ENCODE measurements around the gene IMMP2L. TPM values are rescaled to one million over a fixed set of nuclear protein-coding genes. Genes with fewer than 3 reads are reported as not detected.
A peak's percentile ranks its signal among the peaks of the same experiment; 100 is the strongest.
"Not testable (repeated sequence)": the region's sequence is repeated elsewhere in the genome, so short reads cannot be mapped to it uniquely, and the experiment has no call there.

The IMMP2L gene
- total RNA-seq, 2 experiments from 2014 or later = 10.2 to 12.8 TPM

DNA sequence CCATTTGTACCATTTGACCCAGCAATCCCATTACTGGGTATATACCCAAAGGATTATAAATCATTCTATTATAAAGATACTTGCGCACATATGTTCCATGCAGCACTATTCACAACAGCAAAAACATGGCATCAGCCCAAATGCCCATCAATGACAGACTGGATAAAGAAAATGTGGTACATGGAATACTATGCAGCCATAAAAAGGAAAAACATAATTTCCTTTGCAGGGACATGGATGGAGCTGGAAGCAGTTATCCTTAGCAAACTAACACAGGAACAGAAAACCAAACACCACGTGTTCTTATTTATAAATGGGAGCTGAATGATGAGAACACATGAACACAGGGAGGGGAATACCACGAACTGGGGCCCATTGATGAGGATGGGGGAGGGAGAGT is 310.9 kb downstream of the IMMP2L start:
- peaks cover 12% of the 10 kb centered on the region for H3K9me3 Mint-ChIP-seq
- H3K27ac Mint-ChIP-seq; DNase-seq; H3K27me3 Mint-ChIP-seq; H3K4me1 Mint-ChIP-seq; ATAC-seq (ENCODE audit: low read depth); POLR2A ChIA-PET; H3K4me3 Mint-ChIP-seq; H3K36me3 Mint-ChIP-seq: not testable (repeated sequence)

DNA sequence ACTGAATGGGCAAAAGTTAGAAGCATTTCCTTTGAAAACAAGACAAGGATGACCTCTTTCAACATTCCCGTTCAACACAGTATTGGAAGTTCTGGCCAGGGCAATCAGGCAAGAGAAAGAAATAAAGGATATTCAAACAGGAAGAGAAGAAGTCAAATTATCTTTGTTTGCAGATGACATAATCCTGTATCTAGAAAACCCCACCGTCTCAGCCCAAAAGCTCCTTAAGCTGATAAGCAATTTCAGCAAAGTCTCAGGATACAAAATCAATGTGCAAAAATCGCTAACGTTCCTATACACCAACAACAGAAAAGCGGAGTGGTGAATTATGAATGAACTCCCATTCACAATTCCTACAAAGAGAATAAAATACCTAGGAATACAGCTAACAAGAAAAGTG is 312.5 kb downstream of the IMMP2L start:
- ATAC-seq (ENCODE audit: low read depth); H3K27ac Mint-ChIP-seq; H3K4me1 Mint-ChIP-seq; H3K36me3 Mint-ChIP-seq; POLR2A ChIA-PET; H3K4me3 Mint-ChIP-seq; H3K27me3 Mint-ChIP-seq; DNase-seq: not testable (repeated sequence)
- peaks cover 12% of the 10 kb centered on the region for H3K9me3 Mint-ChIP-seq

DNA sequence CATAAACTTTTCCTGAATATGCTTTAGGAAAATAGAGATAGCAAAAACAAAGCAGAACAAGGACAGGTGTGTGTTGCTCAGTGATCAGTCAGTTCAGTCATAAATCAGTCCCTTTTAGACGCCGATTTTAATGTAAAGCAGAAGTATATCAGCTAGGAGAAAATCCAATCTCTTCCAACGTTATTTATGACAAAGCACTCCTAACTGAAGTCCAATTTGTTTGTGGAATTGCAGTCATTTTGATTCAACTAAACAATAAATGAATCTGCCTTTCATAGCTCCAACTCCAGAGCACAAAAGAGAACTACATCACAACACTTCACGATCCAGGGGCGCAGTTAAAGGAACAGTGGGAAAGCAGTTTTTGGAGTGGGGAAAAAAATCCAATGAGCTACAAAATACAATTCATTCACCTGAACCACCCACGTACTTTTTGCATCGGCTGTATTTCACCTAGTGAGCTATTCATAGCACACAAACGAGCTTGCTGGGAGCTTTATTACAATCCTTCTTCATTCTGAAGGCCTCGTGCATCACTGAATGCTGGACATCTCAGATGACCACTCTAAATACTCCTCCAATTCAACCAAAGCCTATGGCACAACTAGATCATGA is 320.0 kb downstream of the IMMP2L start:
- Mint-ChIP-seq H3K4me3 (no peak overlapping the region), H3K4me1 (peaks cover 5% of the 10 kb centered on the region), H3K27me3 (no peaks in the 10 kb centered on the region), H3K9me3 (no peaks in the 10 kb centered on the region), H3K27ac (no peak overlapping the region), H3K36me3 (no peaks in the 10 kb centered on the region)
- no peak for ATAC-seq (ENCODE audit: low read depth)
- no peak for DNase-seq
- POLR2A ChIA-PET = no interaction called here

DNA sequence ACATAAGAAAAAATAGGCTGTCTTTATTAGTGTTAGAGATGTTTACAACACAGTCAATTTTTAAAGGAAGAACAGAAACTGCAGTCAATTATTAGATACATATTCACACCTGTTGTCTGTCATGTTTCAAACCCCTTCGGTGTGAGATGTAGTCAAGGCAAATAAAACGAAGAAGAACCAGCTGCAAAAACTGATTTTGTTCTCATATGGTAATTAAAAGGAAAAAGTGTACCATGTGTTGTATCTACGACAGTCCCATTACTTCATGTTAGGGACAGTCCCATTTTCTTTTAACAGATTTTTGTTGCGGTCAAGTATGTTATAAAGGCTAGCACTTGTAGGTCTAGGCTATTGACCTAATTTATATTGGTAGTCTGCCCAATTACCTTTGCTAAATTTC is 321.9 kb downstream of the IMMP2L start:
- ATAC-seq (ENCODE audit: low read depth) = no peak
- peaks cover 4% of the 10 kb centered on the region for H3K36me3 Mint-ChIP-seq
- H3K27me3 Mint-ChIP-seq = no peaks in the 10 kb centered on the region
- peaks cover 3% of the 10 kb centered on the region for H3K9me3 Mint-ChIP-seq
- no peak overlapping the region for H3K4me3 Mint-ChIP-seq
- POLR2A ChIA-PET = no interaction called here
- no peak for DNase-seq
- peaks cover 5% of the 10 kb centered on the region for H3K4me1 Mint-ChIP-seq
- no peak overlapping the region for H3K27ac Mint-ChIP-seq

DNA sequence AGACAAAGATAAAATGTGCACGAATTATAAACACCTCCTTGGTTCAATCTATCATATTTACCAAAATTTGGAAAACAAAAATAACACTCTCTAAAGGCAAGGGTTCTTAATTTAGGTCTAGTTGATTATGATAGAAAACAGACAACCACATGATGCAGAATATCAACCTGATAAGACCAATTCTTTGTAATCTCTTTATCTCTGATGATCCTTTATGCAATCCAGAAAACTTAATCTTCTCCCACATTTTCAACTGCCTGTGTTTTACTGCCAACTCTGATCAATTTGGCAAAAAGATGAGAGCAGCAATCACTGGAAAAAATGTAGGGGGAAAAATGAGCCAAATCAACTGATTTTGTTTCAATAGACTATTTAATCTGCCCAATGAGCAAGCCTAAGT is 322.9 kb downstream of the IMMP2L start:
- POLR2A ChIA-PET = no interaction called here
- peaks cover 3% of the 10 kb centered on the region for H3K9me3 Mint-ChIP-seq
- peaks cover 5% of the 10 kb centered on the region for H3K36me3 Mint-ChIP-seq
- no peaks in the 10 kb centered on the region for H3K27me3 Mint-ChIP-seq
- peaks cover 5% of the 10 kb centered on the region for H3K4me1 Mint-ChIP-seq
- H3K4me3 Mint-ChIP-seq = no peak overlapping the region
- no peak overlapping the region for H3K27ac Mint-ChIP-seq
- ATAC-seq (ENCODE audit: low read depth) = no peak
- DNase-seq = no peak

DNA sequence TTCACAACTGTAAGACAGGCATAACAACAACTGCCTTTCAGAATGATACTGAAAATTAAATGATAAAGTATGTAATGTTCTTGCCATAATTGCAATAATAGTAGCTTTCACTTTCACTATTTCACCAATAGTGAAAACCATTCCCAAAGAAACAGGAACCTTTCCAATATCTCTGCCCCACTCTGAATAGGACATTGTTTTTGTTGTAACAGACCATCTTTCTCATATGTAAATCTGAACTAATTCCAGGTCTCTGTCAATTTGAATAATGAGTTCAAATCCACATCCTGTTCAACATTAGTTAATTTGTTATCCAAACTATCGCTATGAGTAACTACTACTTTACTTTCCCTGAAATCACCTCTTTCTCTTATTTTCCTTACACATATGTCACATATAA is 323.4 kb downstream of the IMMP2L start:
- Mint-ChIP-seq H3K9me3 (peaks cover 3% of the 10 kb centered on the region), H3K4me3 (peak overlapping the region; percentile 11), H3K4me1 (peaks cover 5% of the 10 kb centered on the region), H3K36me3 (peaks cover 5% of the 10 kb centered on the region), H3K27ac (no peak overlapping the region), H3K27me3 (no peaks in the 10 kb centered on the region)
- POLR2A ChIA-PET = no interaction called here
- ATAC-seq (ENCODE audit: low read depth) (no peak), DNase-seq (no peak)

DNA sequence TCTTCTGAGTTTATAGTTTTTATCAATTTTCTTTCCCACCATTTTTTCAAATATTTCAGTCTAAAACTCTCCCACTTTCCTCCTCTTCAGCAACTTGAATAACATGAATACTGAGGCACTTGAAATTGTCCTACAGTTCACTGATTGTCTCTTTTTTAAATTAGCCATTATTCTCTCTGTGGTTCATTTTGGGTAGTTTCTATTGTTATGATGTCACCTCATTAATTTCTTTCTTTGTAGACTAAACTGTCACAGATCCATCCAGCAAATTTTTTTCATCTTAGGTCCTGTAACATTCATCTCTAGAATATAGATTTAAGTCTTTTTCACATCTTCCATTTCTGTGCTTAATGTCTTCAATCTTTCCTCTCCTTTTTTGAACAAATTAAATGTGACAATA is 326.6 kb downstream of the IMMP2L start:
- no peak overlapping the region for H3K4me3 Mint-ChIP-seq
- no peak overlapping the region for H3K27ac Mint-ChIP-seq
- H3K4me1 Mint-ChIP-seq = peaks cover 11% of the 10 kb centered on the region
- H3K27me3 Mint-ChIP-seq = no peaks in the 10 kb centered on the region
- POLR2A ChIA-PET = no interaction called here
- no peak for ATAC-seq (ENCODE audit: low read depth)
- H3K9me3 Mint-ChIP-seq = peaks cover 3% of the 10 kb centered on the region
- no peak for DNase-seq
- peaks cover 5% of the 10 kb centered on the region for H3K36me3 Mint-ChIP-seq

DNA sequence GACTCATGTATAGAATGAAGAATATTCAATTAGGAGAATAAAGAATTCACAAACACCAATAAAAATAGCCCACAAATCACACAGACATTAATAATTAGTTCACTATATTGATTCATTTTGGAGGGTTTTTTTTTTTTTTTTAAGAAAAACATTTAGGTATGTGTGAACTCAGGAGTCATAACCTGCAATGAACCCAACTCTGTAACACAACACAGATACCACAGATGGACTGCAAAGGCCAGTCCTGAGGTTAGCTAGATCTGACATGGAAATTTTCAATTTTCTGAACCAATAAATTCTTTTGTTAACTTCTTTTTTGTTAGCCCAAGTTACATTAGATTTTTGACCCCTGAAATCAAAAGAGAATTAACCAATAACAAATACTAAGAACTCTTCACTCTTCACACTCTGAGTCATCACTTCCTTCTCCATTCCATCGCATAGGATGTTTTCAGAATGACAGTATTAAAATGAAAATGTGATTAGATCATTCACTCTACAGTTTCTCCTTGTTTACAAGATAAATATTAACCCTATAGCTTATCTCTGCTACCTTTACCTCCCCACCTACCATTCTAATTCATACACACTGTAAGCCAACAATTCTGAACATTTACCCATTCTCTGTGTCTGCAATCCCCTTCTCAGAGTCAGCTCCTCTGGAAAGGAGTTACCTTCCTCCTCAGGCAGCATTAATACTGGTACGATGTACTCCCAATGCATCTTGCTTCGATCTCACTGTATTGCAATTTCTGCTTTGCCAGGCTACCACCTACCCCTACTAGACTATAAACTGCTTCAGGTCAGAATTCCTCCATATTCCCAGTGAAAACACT is 329.8 kb downstream of the IMMP2L start:
- DNase-seq (no peak), ATAC-seq (ENCODE audit: low read depth) (peak; percentile 61)
- peaks cover 5% of the 10 kb centered on the region for H3K36me3 Mint-ChIP-seq
- H3K9me3 Mint-ChIP-seq = peaks cover 4% of the 10 kb centered on the region
- POLR2A ChIA-PET = no interaction called here
- peaks cover 8% of the 10 kb centered on the region for H3K4me1 Mint-ChIP-seq
- H3K27me3 Mint-ChIP-seq = no peaks in the 10 kb centered on the region
- H3K4me3 Mint-ChIP-seq = no peak overlapping the region
- no peak overlapping the region for H3K27ac Mint-ChIP-seq

DNA sequence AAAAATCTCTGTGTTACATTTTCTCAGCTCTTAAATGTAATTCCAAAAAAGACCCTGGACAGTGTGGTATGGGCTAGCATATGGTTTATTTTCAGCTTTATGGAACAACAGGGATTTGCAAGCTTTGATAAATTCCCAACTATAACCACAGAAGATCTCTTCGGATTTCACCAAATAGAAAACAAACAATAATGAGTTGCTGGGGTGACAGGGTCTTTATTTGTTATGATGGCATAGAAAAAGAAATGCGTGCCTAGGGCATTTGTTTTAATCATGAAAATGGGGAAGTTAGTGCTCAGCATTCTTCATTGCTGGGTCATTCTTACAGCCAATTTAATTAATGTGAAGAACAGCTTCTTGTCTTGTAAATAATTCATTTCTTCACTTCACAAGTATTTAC is 332.4 kb downstream of the IMMP2L start:
- DNase-seq (no peak), ATAC-seq (ENCODE audit: low read depth) (no peak)
- H3K4me3 Mint-ChIP-seq = no peak overlapping the region
- POLR2A ChIA-PET = no interaction called here
- H3K36me3 Mint-ChIP-seq = no peaks in the 10 kb centered on the region
- H3K27me3 Mint-ChIP-seq = no peaks in the 10 kb centered on the region
- peaks cover 8% of the 10 kb centered on the region for H3K4me1 Mint-ChIP-seq
- H3K9me3 Mint-ChIP-seq = peaks cover 1% of the 10 kb centered on the region
- H3K27ac Mint-ChIP-seq = no peak overlapping the region

DNA sequence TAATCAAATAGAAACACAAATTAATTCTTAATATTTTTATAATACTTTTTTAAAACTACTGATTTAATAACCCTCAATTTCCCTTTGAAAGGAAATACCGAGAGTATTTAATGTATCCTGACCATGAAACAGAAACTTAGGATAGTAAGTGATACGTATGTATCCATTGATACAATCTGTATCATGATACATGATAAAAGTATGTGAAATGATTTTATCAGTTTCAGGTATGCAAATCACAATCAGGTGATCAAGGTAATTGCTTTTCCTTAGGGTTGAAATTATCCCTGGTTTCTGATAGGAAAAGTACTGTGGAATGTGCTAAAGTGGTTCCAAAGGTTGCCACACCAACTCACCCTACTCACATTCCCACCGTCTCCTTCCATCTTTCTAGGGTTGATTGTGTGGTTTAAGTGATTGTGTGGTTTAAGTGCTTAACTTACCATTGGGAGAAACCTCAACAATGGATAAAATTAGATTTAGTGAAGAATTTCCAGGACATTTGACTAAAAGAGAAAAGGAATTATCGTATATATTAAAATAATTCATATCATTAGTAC is 333.0 kb downstream of the IMMP2L start:
- ATAC-seq (ENCODE audit: low read depth) (no peak), DNase-seq (no peak)
- POLR2A ChIA-PET = no interaction called here
- Mint-ChIP-seq H3K4me1 (peaks cover 8% of the 10 kb centered on the region), H3K36me3 (no peaks in the 10 kb centered on the region), H3K4me3 (no peak overlapping the region), H3K27ac (no peak overlapping the region), H3K27me3 (no peaks in the 10 kb centered on the region), H3K9me3 (peaks cover 1% of the 10 kb centered on the region)

DNA sequence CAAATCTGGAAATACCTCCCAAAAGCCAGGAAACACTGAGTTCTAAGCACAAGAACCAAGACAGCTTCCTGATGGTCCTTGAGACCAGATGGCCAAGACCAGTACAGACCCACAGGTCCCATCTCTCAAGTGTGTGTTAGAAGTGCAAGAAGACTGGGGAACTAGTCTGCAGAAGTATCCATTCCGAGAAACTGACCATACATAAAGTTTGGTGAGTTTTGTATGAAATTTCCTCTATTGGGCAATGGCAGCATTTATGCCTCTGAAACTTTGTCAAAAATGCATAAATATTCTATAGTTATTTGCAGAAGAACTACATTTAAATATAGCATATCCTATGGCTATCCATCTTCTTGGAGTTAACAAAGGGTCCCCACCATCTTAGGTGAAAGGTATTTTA is 333.9 kb downstream of the IMMP2L start:
- POLR2A ChIA-PET = no interaction called here
- H3K4me3 Mint-ChIP-seq = no peak overlapping the region
- H3K9me3 Mint-ChIP-seq = peaks cover 1% of the 10 kb centered on the region
- H3K27ac Mint-ChIP-seq = no peak overlapping the region
- DNase-seq (no peak), ATAC-seq (ENCODE audit: low read depth) (no peak)
- H3K4me1 Mint-ChIP-seq = peaks cover 8% of the 10 kb centered on the region
- no peaks in the 10 kb centered on the region for H3K36me3 Mint-ChIP-seq
- no peaks in the 10 kb centered on the region for H3K27me3 Mint-ChIP-seq

DNA sequence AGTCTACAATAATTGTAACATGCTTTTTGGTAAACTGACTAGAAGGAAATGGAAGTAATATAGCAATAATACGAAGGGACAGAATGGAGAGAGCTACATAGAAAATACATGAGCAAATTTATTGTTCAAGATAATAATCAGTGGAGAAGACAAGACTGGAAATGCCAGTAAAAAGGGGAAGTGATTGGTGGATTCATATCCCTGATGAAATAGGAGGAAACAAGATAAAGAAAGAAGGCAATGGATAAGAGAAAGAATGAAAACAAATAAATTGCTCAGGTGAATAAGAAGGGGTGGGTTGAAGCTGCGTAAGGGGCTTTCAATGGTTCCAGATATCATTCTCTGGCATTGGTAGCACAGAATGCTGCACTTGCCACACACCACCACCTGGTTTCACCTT is 335.5 kb downstream of the IMMP2L start:
- DNase-seq (no peak), ATAC-seq (ENCODE audit: low read depth) (no peak)
- Mint-ChIP-seq H3K9me3 (peaks cover 1% of the 10 kb centered on the region), H3K4me1 (peaks cover 2% of the 10 kb centered on the region), H3K27me3 (no peaks in the 10 kb centered on the region), H3K36me3 (no peaks in the 10 kb centered on the region), H3K4me3 (no peak overlapping the region), H3K27ac (no peak overlapping the region)
- POLR2A ChIA-PET = no interaction called here

DNA sequence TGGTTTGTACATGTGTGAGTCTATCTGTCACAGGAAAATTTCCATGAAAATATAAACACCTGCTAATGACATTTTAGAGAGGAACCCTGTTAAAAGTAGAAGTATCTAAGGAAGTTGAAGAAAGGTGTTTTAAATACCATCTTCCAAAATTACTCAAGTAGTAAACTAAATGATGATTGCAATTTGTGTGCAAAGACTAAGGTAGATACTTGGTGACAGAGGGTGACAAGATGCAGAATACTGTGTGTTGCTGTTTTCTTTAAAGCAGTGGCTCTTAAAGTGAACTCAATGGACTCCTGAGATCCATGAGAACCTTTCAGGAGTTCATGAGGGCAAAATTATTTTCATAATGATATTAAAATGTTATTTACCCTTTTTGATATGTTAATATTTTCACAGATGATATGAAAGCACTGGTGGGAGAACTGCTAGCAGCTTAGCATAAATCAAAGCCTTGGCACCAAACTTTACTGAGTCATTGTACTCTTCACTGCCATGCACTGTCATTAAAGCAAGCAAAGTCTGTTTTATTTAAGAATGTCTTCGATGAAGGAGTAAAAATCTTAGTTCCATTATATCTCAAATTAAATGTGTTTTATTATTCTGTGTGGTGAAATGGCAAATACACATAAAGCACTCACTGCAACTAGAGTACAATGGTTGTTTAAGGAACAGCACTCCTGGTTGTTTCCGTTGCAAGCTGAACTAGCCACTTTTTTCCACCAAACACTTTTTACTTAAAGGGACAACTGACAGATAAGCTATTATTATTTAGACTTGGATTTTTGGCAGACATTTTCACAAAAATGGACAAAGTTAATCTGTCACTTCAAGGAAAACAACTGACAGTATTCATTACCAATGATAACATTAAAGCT is 337.7 kb downstream of the IMMP2L start:
- Mint-ChIP-seq H3K9me3 (peaks cover 1% of the 10 kb centered on the region), H3K27me3 (no peaks in the 10 kb centered on the region), H3K27ac (no peak overlapping the region), H3K36me3 (no peaks in the 10 kb centered on the region), H3K4me3 (no peak overlapping the region), H3K4me1 (no peaks in the 10 kb centered on the region)
- POLR2A ChIA-PET = no interaction called here
- ATAC-seq (ENCODE audit: low read depth) (no peak), DNase-seq (no peak)
